Neural cell (in vitro differentiated cells): ENCODE measurements around the gene COX7B. TPM values are rescaled to one million over a fixed set of nuclear protein-coding genes. Genes with fewer than 3 reads are reported as not detected.
A peak's percentile ranks its signal among the peaks of the same experiment; 100 is the strongest.

Experiments used
- H2AFZ ChIP-seq: fragments of 200-600, 300-800 bp; sonication (generic), shearing (Covaris generic); 2 replicates; pipeline ENCODE4 v1.6.0; 2014; ENCODE audit warnings: low read depth, mild to moderate bottlenecking, antibody characterized with exemption, low read length, moderate library complexity
- H3F3A ChIP-seq: fragments of 200-600 bp; shearing (Covaris generic); 2 replicates; pipeline ENCODE4 v1.6.1; 2016; ENCODE audit warnings: mild to moderate bottlenecking, moderate library complexity, mixed read lengths, antibody characterized with exemption, low read length; ENCODE audit not compliant: insufficient read depth, poor library complexity, severe bottlenecking
- H3K27ac ChIP-seq: fragments of 200-600, 300-800 bp; sonication (generic), shearing (Covaris generic); 2 replicates; pipeline ENCODE4 v1.5.1; 2014; ENCODE audit warnings: mild to moderate bottlenecking, low read length, moderate library complexity
- H3K27me3 ChIP-seq: fragments of 300-800, 200-600 bp; sonication (generic), shearing (Covaris generic); 2 replicates; pipeline ENCODE4 v1.6.0; 2014; ENCODE audit warnings: mild to moderate bottlenecking, low read depth, low read length, moderate library complexity; ENCODE audit not compliant: insufficient read depth
- H3K36me3 ChIP-seq: fragments of 300-800, 200-600 bp; sonication (generic), shearing (Covaris generic); 2 replicates; pipeline ENCODE4 v1.5.1; 2014; ENCODE audit warnings: mild to moderate bottlenecking, antibody characterized with exemption, low read length, moderate library complexity; ENCODE audit not compliant: insufficient read depth
- H3K4me2 ChIP-seq: fragments of 300-800, 200-600 bp; sonication (generic), shearing (Covaris generic); 2 replicates; pipeline ENCODE4 v1.6.0; 2014; ENCODE audit warnings: mild to moderate bottlenecking, low read length
- H3K4me3 ChIP-seq: fragments of 300-800, 200-600 bp; sonication (generic), shearing (Covaris generic); 2 replicates; pipeline ENCODE4 v1.5.1; 2014; ENCODE audit warnings: mild to moderate bottlenecking, low read length, moderate library complexity
- H3K79me2 ChIP-seq: fragments of 200-600 bp; shearing (Covaris generic); replicated peaks from 2 replicates; pipeline ENCODE4 v1.6.0; 2014; ENCODE audit warnings: mild to moderate bottlenecking, low read length, moderate library complexity; ENCODE audit not compliant: insufficient read depth
- H3K9ac ChIP-seq: fragments of 300-800, 200-600 bp; sonication (generic), shearing (Covaris generic); 2 replicates; pipeline ENCODE4 v1.6.1; 2016; ENCODE audit warnings: mild to moderate bottlenecking, low read length, mixed read lengths
- H3K9me2 ChIP-seq: fragments of 200-600 bp; shearing (Covaris generic); 2 replicates; pipeline ENCODE4 v1.6.1; 2016; ENCODE audit warnings: mild to moderate bottlenecking, low read length, mixed read lengths; ENCODE audit not compliant: insufficient read depth
- H3K9me3 ChIP-seq: fragments of 200-600, 300-800 bp; sonication (generic), shearing (Covaris generic); 2 replicates; pipeline ENCODE4 v1.6.1; 2016; ENCODE audit warnings: mild to moderate bottlenecking, mixed run types, low read length, moderate library complexity, mixed read lengths
- H4K20me1 ChIP-seq: fragments of 200-600 bp; shearing (Covaris generic); 2 replicates; pipeline ENCODE4 v1.6.1; 2016; ENCODE audit warnings: mild to moderate bottlenecking, mixed run types; ENCODE audit not compliant: insufficient read depth
- EP300 ChIP-seq: fragments of 450-650 bp; conservative IDR thresholded peaks from 2 replicates; pipeline ENCODE4 v1.6.1; 2014; ENCODE audit warnings: antibody characterized with exemption, mild to moderate bottlenecking, moderate library complexity; ENCODE audit not compliant: poor library complexity, severe bottlenecking
- EZH2 ChIP-seq: fragments of 200-600, 300-800 bp; shearing (Covaris generic), sonication (generic); IDR thresholded peaks from 2 replicates; pipeline ENCODE4 v1.6.1; 2014; ENCODE audit warnings: antibody characterized with exemption, low read length, borderline replicate concordance, mild to moderate bottlenecking; ENCODE audit not compliant: insufficient read depth, poor library complexity, severe bottlenecking
- MXI1 ChIP-seq: fragments of 450-650 bp; conservative IDR thresholded peaks from 2 replicates; pipeline ENCODE4 v1.6.1; 2014; ENCODE audit warnings: antibody characterized with exemption, mild to moderate bottlenecking; ENCODE audit not compliant: poor library complexity, severe bottlenecking
- POLR2AphosphoS5 ChIP-seq: IDR thresholded peaks from 2 replicates; pipeline ENCODE4 v1.6.1; 2012
- RAD21 ChIP-seq: fragments of 450-650 bp; conservative IDR thresholded peaks from 2 replicates; pipeline ENCODE4 v1.6.1; 2014; ENCODE audit warnings: antibody characterized with exemption, mild to moderate bottlenecking, moderate library complexity
- SMC3 ChIP-seq: fragments of 450-650 bp; conservative IDR thresholded peaks from 2 replicates; pipeline ENCODE4 v1.6.1; 2014; ENCODE audit warnings: antibody characterized with exemption, mild to moderate bottlenecking, moderate library complexity; ENCODE audit not compliant: poor library complexity
- TAF1 ChIP-seq: IDR thresholded peaks from 2 replicates; pipeline ENCODE4 v1.6.1; 2012; ENCODE audit warnings: low read depth
- polyA plus RNA-seq: library from polyadenylated mRNA; depleted of rRNA; stranded (reverse); fragments of >200 nt; gene quantifications from 2 replicates; pipeline ENCODE4 v1.2.3, GENCODE V29; 2014
- TF ChIP-seq, protein P1 (sequence below): IDR thresholded peaks from 2 replicates; pipeline ENCODE4 v1.6.1; 2012; ENCODE audit warnings: borderline replicate concordance
- TF ChIP-seq, protein P2 (sequence below): fragments of 450-650 bp; IDR thresholded peaks from 2 replicates; pipeline ENCODE4 v1.5.1; 2014; ENCODE audit warnings: antibody characterized with exemption, mild to moderate bottlenecking, moderate library complexity; ENCODE audit not compliant: poor library complexity, severe bottlenecking

Gene COX7B
- polyA plus RNA-seq, 1 donor from 2014 or later = 1,191 TPM

DNA sequence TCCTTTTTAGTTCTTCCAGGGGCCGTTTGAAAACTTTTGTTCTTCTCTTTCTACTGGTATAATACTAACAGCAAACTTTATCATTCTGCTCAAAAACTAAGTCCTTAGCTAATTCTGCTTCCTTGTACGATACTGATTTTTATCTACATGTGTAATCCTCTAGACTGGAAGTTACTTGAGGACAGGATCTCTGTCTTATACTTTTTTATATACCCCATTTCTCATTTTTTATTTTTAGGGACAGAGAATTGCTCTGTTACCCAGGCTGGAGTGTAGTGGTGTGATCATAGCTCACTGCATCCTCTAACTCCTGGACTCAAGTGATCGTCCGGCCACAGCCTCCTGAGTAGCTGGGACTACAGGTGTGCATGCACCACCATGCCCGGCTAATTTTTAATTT, 2.2 kb downstream of the COX7B start:
- no peaks in the 10 kb centered on the region for H3K9me3 ChIP-seq
- no peak overlapping the region for H3K4me2 ChIP-seq
- no peaks in the 10 kb centered on the region for H3K27me3 ChIP-seq
- no peak overlapping the region for H2AFZ ChIP-seq
- no peaks in the 10 kb centered on the region for H3K36me3 ChIP-seq
- H3K9me2 ChIP-seq = no peaks in the 10 kb centered on the region
- no peaks in the 10 kb centered on the region for H3F3A ChIP-seq
- no peak overlapping the region for H3K9ac ChIP-seq
- H3K4me3 ChIP-seq = peak overlapping the region; percentile 78
- peaks cover 26% of the 10 kb centered on the region for H3K79me2 ChIP-seq
- H4K20me1 ChIP-seq = no peaks in the 10 kb centered on the region
- TF ChIP-seq RAD21 = no peak
- TF ChIP-seq POLR2AphosphoS5 = no peak
- no peak for TF ChIP-seq TAF1
- TF ChIP-seq, protein P1, sequence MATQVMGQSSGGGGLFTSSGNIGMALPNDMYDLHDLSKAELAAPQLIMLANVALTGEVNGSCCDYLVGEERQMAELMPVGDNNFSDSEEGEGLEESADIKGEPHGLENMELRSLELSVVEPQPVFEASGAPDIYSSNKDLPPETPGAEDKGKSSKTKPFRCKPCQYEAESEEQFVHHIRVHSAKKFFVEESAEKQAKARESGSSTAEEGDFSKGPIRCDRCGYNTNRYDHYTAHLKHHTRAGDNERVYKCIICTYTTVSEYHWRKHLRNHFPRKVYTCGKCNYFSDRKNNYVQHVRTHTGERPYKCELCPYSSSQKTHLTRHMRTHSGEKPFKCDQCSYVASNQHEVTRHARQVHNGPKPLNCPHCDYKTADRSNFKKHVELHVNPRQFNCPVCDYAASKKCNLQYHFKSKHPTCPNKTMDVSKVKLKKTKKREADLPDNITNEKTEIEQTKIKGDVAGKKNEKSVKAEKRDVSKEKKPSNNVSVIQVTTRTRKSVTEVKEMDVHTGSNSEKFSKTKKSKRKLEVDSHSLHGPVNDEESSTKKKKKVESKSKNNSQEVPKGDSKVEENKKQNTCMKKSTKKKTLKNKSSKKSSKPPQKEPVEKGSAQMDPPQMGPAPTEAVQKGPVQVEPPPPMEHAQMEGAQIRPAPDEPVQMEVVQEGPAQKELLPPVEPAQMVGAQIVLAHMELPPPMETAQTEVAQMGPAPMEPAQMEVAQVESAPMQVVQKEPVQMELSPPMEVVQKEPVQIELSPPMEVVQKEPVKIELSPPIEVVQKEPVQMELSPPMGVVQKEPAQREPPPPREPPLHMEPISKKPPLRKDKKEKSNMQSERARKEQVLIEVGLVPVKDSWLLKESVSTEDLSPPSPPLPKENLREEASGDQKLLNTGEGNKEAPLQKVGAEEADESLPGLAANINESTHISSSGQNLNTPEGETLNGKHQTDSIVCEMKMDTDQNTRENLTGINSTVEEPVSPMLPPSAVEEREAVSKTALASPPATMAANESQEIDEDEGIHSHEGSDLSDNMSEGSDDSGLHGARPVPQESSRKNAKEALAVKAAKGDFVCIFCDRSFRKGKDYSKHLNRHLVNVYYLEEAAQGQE = no peak
- TF ChIP-seq EP300 = no peak
- no peak for TF ChIP-seq SMC3
- no peak for TF ChIP-seq MXI1
- TF ChIP-seq, protein P2, sequence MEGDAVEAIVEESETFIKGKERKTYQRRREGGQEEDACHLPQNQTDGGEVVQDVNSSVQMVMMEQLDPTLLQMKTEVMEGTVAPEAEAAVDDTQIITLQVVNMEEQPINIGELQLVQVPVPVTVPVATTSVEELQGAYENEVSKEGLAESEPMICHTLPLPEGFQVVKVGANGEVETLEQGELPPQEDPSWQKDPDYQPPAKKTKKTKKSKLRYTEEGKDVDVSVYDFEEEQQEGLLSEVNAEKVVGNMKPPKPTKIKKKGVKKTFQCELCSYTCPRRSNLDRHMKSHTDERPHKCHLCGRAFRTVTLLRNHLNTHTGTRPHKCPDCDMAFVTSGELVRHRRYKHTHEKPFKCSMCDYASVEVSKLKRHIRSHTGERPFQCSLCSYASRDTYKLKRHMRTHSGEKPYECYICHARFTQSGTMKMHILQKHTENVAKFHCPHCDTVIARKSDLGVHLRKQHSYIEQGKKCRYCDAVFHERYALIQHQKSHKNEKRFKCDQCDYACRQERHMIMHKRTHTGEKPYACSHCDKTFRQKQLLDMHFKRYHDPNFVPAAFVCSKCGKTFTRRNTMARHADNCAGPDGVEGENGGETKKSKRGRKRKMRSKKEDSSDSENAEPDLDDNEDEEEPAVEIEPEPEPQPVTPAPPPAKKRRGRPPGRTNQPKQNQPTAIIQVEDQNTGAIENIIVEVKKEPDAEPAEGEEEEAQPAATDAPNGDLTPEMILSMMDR = no peak
- no peak for TF ChIP-seq EZH2
- no peak overlapping the region for H3K27ac ChIP-seq

DNA sequence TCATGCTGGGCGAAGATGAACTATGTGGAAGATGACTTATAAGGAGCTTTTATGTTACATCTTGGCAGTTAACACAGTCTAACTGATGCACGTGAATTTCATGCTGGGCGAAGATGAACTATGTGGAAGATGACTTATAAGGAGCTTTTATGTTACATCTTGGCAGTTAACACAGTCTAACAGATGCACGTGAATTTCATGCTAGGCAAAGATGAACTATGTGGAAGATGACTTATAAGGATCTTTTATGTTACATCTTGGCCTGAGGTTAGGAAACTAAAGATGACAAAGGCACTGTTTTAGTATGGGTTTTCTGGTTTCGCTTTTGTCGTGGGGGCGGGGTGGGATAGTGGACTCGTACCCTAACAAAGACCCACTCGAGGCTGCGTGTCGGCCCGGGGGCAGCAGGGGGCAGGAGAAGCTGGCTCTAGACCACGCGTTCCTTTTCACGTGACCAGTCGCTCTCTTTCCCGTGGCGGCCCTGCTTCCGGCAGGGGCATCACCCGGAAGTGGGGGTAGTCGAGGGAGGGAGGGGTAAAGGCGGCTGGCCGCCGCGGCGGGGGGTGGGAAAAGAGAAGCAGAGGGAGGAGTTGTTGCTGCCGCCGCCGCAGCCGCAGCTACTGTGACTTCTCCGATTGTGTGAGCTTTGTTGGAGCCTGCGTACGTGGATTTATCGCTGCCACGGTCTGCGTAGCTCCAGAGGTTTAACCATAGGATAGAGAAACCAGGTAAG, 11.0 kb downstream of the COX7B start, which contains the start of gene ATP7A:
ATP7A (plus strand) TSS at position 586 of the 733 bp plus-strand sequence. CDS start 60,949 bp downstream, outside the sequence.
- peaks cover 16% of the 10 kb centered on the region for H3K79me2 ChIP-seq
- H3K4me2 ChIP-seq = peak within 1 kb of the TSS; percentile 76
- TF ChIP-seq TAF1 (peak; percentile 48), EZH2 (no peak), POLR2AphosphoS5 (peak; percentile 70), RAD21 (peak; percentile 53), MXI1 (peak; percentile 50), EP300 (no peak), SMC3 (no peak)
- TF ChIP-seq, protein P2 = peak; percentile 67
- TF ChIP-seq, protein P1 = no peak
- H3K9me3 ChIP-seq = no peaks in the 10 kb centered on the region
- no peaks in the 10 kb centered on the region for H3K36me3 ChIP-seq
- H3K9ac ChIP-seq = peak within 1 kb of the TSS; percentile 68
- no peaks in the 10 kb centered on the region for H4K20me1 ChIP-seq
- H3K4me3 ChIP-seq = peak within 1 kb of the TSS; percentile 73
- peak within 1 kb of the TSS; percentile 82 for H3K27ac ChIP-seq
- no peaks in the 10 kb centered on the region for H3K27me3 ChIP-seq
- H3F3A ChIP-seq = no peaks in the 10 kb centered on the region
- H2AFZ ChIP-seq = peak within 1 kb of the TSS; percentile 21
- no peaks in the 10 kb centered on the region for H3K9me2 ChIP-seq
